Large intestine (tissue), 3 donors: ENCODE measurements around the gene ASB15. TPM values are rescaled to one million over a fixed set of nuclear protein-coding genes. Genes with fewer than 3 reads are reported as not detected.
"Not testable (repeated sequence)": the region's sequence is repeated elsewhere in the genome, so short reads cannot be mapped to it uniquely, and the experiment has no call there.

ENCODE experiments used
- DNase-seq, 2 donors: peaks; one replicate each; pipeline versions ENCODE4 v3.0.0 to v3.0.0-alpha.2; 2013
- H3K27ac ChIP-seq: one replicate; pipeline ENCODE4 v1.5.1; 2013; ENCODE audit warnings: low read length
- H3K27me3 ChIP-seq: 2 replicates; pipeline ENCODE4 v1.6.1; 2013; ENCODE audit warnings: low read length; ENCODE audit not compliant: control insufficient read depth, insufficient read depth
- H3K36me3 ChIP-seq: 2 replicates; pipeline ENCODE4 v1.6.1; 2013; ENCODE audit warnings: low read length; ENCODE audit not compliant: control insufficient read depth, insufficient read depth
- H3K4me1 ChIP-seq: one replicate; pipeline ENCODE4 v1.6.1; 2013; ENCODE audit warnings: low read length; ENCODE audit not compliant: control insufficient read depth, insufficient read depth
- H3K4me3 ChIP-seq: one replicate; pipeline ENCODE4 v1.5.1; 2013; ENCODE audit warnings: low read length
- H3K9me3 ChIP-seq: one replicate; pipeline ENCODE4 v1.6.1; 2013; ENCODE audit warnings: mild to moderate bottlenecking, low read depth, low read length, moderate library complexity; ENCODE audit not compliant: control insufficient read depth
- WGBS: methylation state at CpG from one replicate; pipeline ENCODE4 v1.1.5; 2013; ENCODE audit warnings: low lambda C conversion rate; ENCODE audit not compliant: insufficient coverage; 5-methylcytosine and 5-hydroxymethylcytosine counted together
- polyA plus RNA-seq: library from polyadenylated mRNA; unstranded; fragments of 120-200 nt; gene quantifications from one replicate; pipeline ENCODE4 v1.2.1, GENCODE V29; 2013

Gene ASB15
- polyA plus RNA-seq, 1 donor = 0.07 TPM

DNA sequence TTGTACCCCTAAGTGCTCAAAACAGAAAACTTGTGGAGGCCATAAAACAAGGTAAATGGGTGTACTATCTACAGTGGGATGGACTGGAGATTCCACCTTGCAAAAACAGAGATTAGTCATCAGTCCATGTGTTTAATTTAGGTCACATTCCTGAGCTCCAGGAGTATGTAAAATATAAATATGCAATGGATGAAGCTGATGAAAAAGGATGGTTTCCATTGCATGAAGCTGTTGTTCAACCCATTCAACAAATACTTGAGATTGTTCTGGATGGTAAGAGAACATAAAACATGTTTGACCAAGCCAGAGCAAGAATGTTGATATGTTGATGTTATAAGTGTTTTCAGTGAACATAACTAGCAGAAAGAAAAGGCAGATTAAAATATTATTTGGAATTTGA lies 14.6 kb downstream of the ASB15 start:
- no peak for DNase-seq
- no peaks in the 10 kb centered on the region for H3K9me3 ChIP-seq
- H3K36me3 ChIP-seq = no peaks in the 10 kb centered on the region
- H3K27me3 ChIP-seq = no peaks in the 10 kb centered on the region
- H3K4me1 ChIP-seq = no peaks in the 10 kb centered on the region
- H3K4me3 ChIP-seq = no peak overlapping the region
- H3K27ac ChIP-seq = no peak overlapping the region

DNA sequence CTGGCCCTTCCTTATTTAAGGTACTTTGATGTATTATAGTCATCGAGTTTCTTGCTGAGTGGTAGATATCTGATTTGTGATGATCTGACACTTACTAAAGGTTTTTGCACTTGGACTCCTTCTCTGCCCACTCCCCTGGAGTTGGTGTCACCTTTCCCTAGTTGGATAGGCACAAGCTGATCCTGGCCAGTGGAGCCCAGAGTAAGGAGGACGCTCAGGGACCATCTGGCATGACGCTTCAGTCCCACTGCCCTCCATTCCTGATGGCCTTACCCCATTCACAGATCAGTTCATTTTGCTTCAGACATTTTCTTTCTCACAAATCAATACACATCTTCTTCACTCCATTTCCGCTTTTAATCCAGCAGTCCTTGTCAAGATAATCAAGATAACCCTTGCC lies 20.1 kb downstream of the ASB15 start:
- no peaks in the 10 kb centered on the region for H3K27me3 ChIP-seq
- H3K36me3 ChIP-seq = no peaks in the 10 kb centered on the region
- H3K4me3 ChIP-seq = no peak overlapping the region
- 90% methylated on average over 1 of the region's 4 CpGs for WGBS
- H3K4me1 ChIP-seq = no peaks in the 10 kb centered on the region
- no peak overlapping the region for H3K27ac ChIP-seq
- no peak for DNase-seq
- H3K9me3 ChIP-seq = no peaks in the 10 kb centered on the region

DNA sequence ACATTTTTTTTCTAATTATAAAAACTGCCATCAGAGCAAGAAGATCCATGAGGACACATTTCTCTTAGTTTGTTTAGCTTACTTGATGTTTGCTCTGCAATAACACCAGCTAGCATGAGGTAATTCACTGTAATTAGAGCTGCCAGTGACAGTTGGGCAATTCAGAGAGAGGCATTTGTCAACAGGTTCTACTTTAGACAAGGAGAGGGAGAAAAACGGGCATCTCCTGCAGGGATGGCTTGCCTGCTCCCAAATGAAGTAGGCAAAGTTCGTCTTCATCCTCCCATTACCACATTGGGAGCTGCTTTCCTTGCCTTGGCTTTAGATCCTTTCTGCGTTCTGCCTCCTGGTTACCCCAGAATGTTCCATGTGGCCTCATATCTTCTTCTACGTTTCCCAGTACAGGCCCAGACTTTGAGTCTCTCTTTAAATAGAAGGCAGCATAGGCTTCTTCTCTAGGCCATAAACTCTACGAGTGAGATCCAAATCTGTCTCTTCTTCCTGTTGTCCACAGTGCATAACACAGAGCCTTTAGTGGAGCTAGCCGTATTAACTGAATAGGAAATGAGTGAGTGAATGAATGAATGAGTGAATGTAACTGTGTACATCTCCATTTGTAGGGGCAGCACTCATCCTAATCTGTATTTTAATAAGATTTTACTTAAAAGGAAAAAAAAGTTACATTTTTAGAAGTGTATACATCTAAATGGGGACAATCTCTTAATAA lies 21.2 kb downstream of the ASB15 start:
- no peaks in the 10 kb centered on the region for H3K9me3 ChIP-seq
- no peaks in the 10 kb centered on the region for H3K27me3 ChIP-seq
- no peaks in the 10 kb centered on the region for H3K4me1 ChIP-seq
- DNase-seq = peak in 1 of 2 donors; percentile 52
- no CpG with 5 or more reads among the region's 6 CpGs for WGBS
- no peak overlapping the region for H3K27ac ChIP-seq
- H3K36me3 ChIP-seq = no peaks in the 10 kb centered on the region
- H3K4me3 ChIP-seq = no peak overlapping the region

DNA sequence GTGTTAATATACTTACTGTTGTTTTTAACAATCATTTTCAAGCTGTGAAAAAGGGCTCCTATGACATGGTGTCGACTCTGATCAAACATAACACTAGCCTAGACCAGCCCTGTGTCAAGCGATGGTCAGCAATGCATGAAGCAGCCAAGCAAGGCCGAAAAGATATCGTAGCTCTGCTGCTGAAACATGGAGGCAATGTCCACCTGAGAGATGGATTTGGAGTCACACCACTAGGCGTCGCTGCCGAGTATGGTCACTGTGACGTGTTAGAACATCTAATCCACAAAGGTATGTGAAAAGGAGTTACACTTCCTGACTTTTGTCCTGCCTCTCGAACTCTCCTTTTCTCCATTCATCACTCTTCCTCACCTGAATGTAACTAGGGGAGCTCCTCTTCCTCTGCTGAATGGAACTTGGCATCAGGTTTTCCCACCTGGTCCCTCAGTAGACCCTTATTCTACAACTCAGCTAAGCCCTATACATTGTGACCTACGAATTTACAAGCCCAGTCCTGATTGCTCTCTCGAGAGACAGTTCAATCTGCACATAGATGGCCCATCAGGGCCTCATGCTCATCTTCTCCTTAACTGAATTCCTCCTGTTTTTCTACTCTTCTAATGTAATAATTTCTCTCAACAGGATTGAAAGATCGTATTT lies 23.0 kb downstream of the ASB15 start:
- Histone ChIP-seq H3K4me3 (no peak overlapping the region), H3K27ac (no peak overlapping the region), H3K27me3 (no peaks in the 10 kb centered on the region), H3K36me3 (no peaks in the 10 kb centered on the region), H3K4me1 (no peaks in the 10 kb centered on the region), H3K9me3 (no peaks in the 10 kb centered on the region)
- WGBS = 89% methylated on average over 4 of the region's 12 CpGs
- peak in 1 of 2 donors; percentile 13 for DNase-seq

DNA sequence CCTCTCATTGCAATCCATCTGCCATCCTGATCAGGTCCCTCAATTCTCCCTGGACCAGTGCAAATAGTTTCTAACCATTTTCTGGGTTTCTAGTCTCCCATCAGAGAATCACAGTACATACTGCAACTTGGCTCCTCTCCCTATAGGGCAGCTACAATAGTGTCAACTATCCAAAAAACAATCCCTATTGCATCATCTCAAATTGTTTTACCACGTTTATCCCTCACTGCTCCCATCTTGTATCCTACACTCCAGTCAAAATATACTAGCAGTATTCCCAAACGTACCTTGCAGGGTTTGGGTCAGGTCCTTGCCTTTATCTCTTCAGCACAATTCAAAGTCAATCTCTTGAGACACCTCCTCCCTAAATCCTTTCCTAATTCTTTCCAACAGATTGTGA lies 23.6 kb downstream of the ASB15 start:
- no peak overlapping the region for H3K27ac ChIP-seq
- H3K36me3 ChIP-seq = no peaks in the 10 kb centered on the region
- no peak overlapping the region for H3K4me3 ChIP-seq
- H3K9me3 ChIP-seq = no peaks in the 10 kb centered on the region
- no peak for DNase-seq
- no peaks in the 10 kb centered on the region for H3K27me3 ChIP-seq
- WGBS = 78% methylated on average over 2 of the region's 2 CpGs
- no peaks in the 10 kb centered on the region for H3K4me1 ChIP-seq

DNA sequence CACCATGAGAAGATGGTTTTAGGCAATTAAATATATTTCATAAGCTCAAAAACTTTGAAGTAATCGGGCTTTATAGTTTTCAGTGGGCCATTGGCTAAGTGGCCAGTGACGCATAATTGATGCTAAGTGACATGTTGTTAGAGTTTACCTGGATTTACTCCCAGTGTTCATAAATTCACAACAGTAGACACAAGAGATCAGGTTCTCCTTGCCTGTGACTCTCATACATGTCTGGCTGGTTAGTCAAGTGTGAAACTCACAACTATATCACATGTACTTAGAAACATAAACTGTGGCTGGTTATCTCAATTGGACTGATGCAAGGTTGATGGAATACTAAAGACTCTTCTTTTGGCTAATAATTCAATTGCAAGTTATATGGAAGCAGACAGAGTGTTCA lies 26.2 kb downstream of the ASB15 start:
- H3K4me1 ChIP-seq = no peaks in the 10 kb centered on the region
- no peaks in the 10 kb centered on the region for H3K9me3 ChIP-seq
- H3K27ac ChIP-seq = no peak overlapping the region
- DNase-seq = no peak
- H3K36me3 ChIP-seq = no peaks in the 10 kb centered on the region
- 100% methylated on average over 2 of the region's 2 CpGs for WGBS
- no peaks in the 10 kb centered on the region for H3K27me3 ChIP-seq
- no peak overlapping the region for H3K4me3 ChIP-seq

DNA sequence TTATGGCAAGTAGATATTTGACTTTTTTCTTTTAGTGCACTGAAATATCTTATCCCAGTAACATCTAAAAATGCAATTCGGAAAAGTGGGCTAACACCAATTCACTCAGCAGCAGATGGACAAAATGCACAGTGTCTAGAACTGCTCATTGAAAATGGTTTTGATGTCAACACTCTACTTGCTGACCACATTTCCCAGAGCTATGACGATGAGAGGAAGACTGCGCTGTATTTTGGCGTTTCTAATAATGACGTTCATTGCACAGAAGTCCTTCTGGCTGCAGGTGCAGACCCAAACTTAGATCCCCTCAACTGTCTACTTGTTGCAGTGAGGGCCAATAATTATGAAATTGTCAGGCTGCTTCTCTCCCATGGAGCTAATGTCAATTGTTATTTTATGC lies 27.2 kb downstream of the ASB15 start:
- Histone ChIP-seq H3K27ac (no peak overlapping the region), H3K9me3 (no peaks in the 10 kb centered on the region), H3K4me1 (no peaks in the 10 kb centered on the region), H3K4me3 (no peak overlapping the region), H3K27me3 (no peaks in the 10 kb centered on the region), H3K36me3 (no peaks in the 10 kb centered on the region)
- 100% methylated on average over 1 of the region's 5 CpGs for WGBS
- DNase-seq = no peak

DNA sequence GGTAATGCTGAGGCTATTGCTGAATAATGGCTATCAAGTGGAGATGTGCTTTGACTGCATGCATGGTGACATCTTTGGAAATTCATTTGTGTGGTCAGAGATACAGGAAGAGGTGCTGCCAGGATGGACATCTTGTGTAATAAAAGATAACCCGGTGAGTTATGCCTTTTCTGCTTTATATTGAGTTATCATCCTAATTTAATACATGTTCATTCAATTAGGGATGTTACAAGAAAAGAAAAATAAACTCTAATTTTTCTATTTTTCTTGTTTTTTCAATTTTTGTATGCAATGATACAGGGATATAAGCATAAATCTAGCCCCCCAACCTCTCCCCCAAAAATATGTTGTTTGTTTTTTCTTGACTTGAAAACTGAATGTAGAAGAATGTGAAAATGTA lies 27.7 kb downstream of the ASB15 start:
- DNase-seq = no peak
- WGBS = no CpG with 5 or more reads among the region's 1 CpG
- Histone ChIP-seq H3K36me3 (no peaks in the 10 kb centered on the region), H3K27ac (no peak overlapping the region), H3K27me3 (no peaks in the 10 kb centered on the region), H3K4me1 (no peaks in the 10 kb centered on the region), H3K4me3 (no peak overlapping the region), H3K9me3 (no peaks in the 10 kb centered on the region)

DNA sequence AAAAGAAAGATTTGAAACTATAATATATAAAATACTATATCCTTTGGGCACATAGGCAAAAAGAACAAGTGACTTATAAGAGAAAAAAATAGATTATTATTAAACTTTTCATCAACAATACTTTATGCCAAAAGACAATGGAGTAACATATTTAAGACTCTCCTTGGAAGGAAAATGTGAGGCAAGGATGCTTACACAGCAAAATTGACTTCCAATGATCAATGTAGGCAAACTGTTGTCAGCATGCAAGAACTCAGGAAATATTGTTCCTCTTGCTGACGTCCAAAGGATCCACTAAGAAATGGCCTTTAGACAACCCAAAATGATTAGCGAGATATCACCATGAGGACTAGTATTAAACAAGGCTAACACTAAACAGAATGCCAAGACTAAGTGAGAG lies 31.2 kb downstream of the ASB15 start:
- DNase-seq = no peak
- Histone ChIP-seq H3K4me1 (no peaks in the 10 kb centered on the region), H3K4me3 (no peak overlapping the region), H3K36me3 (no peaks in the 10 kb centered on the region), H3K9me3 (no peaks in the 10 kb centered on the region), H3K27ac (no peak overlapping the region), H3K27me3 (no peaks in the 10 kb centered on the region)
- no CpG with 5 or more reads among the region's 2 CpGs for WGBS

DNA sequence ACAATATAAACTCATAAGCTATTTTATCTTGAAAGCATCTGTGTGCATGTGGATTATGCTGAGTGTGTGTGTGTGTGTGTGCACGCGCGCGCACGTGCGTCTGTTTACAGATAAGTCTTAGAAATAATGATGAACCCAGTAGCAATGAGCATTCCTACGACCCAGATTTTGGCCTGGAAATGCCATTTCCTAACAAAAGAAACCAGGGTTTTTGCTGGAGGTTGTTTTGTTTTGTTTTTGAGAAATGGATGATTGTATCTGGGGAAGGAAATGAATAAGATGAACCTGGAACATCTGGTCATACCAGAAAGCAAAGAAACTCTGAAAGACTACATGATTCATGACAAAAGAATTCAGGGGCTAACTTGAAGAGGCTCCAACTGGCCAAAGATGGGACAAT lies 31.9 kb downstream of the ASB15 start:
- H3K4me3 ChIP-seq = no peak overlapping the region
- WGBS = no CpG with 5 or more reads among the region's 7 CpGs
- H3K9me3 ChIP-seq = no peaks in the 10 kb centered on the region
- no peaks in the 10 kb centered on the region for H3K4me1 ChIP-seq
- no peak overlapping the region for H3K27ac ChIP-seq
- H3K36me3 ChIP-seq = no peaks in the 10 kb centered on the region
- DNase-seq = no peak
- H3K27me3 ChIP-seq = no peaks in the 10 kb centered on the region

DNA sequence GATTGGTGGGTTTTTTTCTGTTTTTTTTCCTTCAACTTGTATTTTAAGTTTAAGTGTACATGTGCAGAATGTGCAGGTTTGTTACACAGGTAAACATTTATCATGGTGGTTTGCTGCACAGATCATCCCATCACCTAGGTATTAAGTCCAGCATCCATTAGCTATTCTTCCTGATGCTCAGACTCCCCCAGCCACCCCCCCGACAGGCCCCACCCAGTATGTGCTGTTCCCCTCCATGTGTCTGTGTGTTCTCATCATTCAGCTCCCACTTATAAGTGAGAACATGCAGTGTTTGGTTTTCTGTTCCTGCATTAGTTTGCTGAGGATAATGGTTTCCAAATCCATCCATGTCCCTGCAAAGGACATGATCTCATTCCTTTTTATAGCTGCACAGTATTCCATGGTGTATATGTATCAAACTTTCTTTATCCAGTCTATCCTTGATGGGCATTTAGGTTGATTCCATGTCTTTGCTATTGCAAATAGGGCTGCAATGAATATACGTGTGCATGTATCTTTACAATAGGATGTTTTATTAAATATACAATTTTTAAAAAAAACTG lies 32.5 kb downstream of the ASB15 start:
- not testable (repeated sequence) for H3K36me3 ChIP-seq, H3K9me3 ChIP-seq, H3K27ac ChIP-seq, H3K4me1 ChIP-seq, DNase-seq, H3K27me3 ChIP-seq, H3K4me3 ChIP-seq
- no CpG with 5 or more reads among the region's 2 CpGs for WGBS
